Endodermal cell (in vitro differentiated cells): Measurements from ENCODE around the gene FRAT2. TPM values are rescaled to one million over a fixed set of nuclear protein-coding genes. Genes with fewer than 3 reads are reported as not detected.

ENCODE experiments used
- DNase-seq: peaks from one replicate; pipeline ENCODE4 v3.0.0-alpha.2; 2017
- H3K27ac ChIP-seq: 2 replicates; pipeline ENCODE4 v1.5.1; 2013; ENCODE audit warnings: mild to moderate bottlenecking, low read depth, low read length, moderate library complexity
- H3K27me3 ChIP-seq: 2 replicates; pipeline ENCODE4 v1.6.1; 2013; ENCODE audit warnings: mild to moderate bottlenecking, low read length, moderate library complexity; ENCODE audit not compliant: insufficient read depth, control insufficient read depth, poor library complexity, severe bottlenecking
- H3K36me3 ChIP-seq: 2 replicates; pipeline ENCODE4 v1.7.0; 2013; ENCODE audit warnings: mild to moderate bottlenecking, low read length, moderate library complexity; ENCODE audit not compliant: control insufficient read depth, insufficient read depth
- H3K4me1 ChIP-seq: one replicate; pipeline ENCODE4 v1.7.0; 2013; ENCODE audit warnings: low read length; ENCODE audit not compliant: control insufficient read depth, insufficient read depth
- H3K4me3 ChIP-seq: 2 replicates; pipeline ENCODE4 v1.5.1; 2013; ENCODE audit warnings: mild to moderate bottlenecking, low read length, moderate library complexity
- H3K9ac ChIP-seq: 2 replicates; pipeline ENCODE4 v1.6.1; 2013; ENCODE audit warnings: mild to moderate bottlenecking, low read length, moderate library complexity; ENCODE audit not compliant: poor library complexity, severe bottlenecking; ENCODE audit errors: extremely low read depth
- H3K9me3 ChIP-seq: 2 replicates; pipeline ENCODE4 v1.6.1; 2013; ENCODE audit warnings: mild to moderate bottlenecking, low read length, moderate library complexity; ENCODE audit not compliant: control insufficient read depth
- H3K27ac Mint-ChIP-seq: 2 replicates; pipeline ENCODE4 v1.8.0; 2020; ENCODE audit warnings: mixed read lengths
- H3K27me3 Mint-ChIP-seq: 2 replicates; pipeline ENCODE4 v1.8.0; 2021; ENCODE audit warnings: mild to moderate bottlenecking, mixed read lengths; ENCODE audit not compliant: insufficient read depth
- H3K36me3 Mint-ChIP-seq: 2 replicates; pipeline ENCODE4 v1.8.0; 2020; ENCODE audit warnings: low read depth, mixed read lengths
- H3K4me1 Mint-ChIP-seq: 2 replicates; pipeline ENCODE4 v1.8.0; 2020; ENCODE audit warnings: mixed read lengths
- H3K4me3 Mint-ChIP-seq: 2 replicates; pipeline ENCODE4 v1.8.0; 2020; ENCODE audit warnings: mild to moderate bottlenecking, moderate library complexity, mixed read lengths
- H3K9me3 Mint-ChIP-seq: 2 replicates; pipeline ENCODE4 v1.8.0; 2020; ENCODE audit warnings: mild to moderate bottlenecking, mixed read lengths
- WGBS, 2 experiments: methylation state at CpG; one replicate each; pipeline versions ENCODE4 v1.1.5 to v1.1.7; 2013; ENCODE audit warnings: missing lambda C conversion rate in 2 of 2, mixed read lengths in 1 of 2; ENCODE audit not compliant: insufficient coverage in 1 of 2, insufficient read length in 1 of 2; 5-methylcytosine and 5-hydroxymethylcytosine counted together
- total RNA-seq, 2 donors: library from RNA; stranded (reverse); fragmentation: NEBNext Ultra II Directional in 1 of 2; extraction: Animal tissue kit (Norgen Biotek cat#: 25700) in 1 of 2; gene quantifications; 2 replicates in 1 of 2; 3 replicates in 1 of 2; pipeline ENCODE4 v1.2.1, GENCODE V29; 2021
- TF ChIP-seq, protein P1 (sequence below): fragments of 200-600 bp; sonication (generic); conservative IDR thresholded peaks from 2 replicates; pipeline ENCODE4 v1.5.0; 2021; ENCODE audit warnings: antibody characterized with exemption, mild to moderate bottlenecking

FRAT2 gene
- total RNA-seq, 2 donors from 2014 or later, result 31.0 to 35.2 TPM

- TF ChIP-seq, protein P1, sequence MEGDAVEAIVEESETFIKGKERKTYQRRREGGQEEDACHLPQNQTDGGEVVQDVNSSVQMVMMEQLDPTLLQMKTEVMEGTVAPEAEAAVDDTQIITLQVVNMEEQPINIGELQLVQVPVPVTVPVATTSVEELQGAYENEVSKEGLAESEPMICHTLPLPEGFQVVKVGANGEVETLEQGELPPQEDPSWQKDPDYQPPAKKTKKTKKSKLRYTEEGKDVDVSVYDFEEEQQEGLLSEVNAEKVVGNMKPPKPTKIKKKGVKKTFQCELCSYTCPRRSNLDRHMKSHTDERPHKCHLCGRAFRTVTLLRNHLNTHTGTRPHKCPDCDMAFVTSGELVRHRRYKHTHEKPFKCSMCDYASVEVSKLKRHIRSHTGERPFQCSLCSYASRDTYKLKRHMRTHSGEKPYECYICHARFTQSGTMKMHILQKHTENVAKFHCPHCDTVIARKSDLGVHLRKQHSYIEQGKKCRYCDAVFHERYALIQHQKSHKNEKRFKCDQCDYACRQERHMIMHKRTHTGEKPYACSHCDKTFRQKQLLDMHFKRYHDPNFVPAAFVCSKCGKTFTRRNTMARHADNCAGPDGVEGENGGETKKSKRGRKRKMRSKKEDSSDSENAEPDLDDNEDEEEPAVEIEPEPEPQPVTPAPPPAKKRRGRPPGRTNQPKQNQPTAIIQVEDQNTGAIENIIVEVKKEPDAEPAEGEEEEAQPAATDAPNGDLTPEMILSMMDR, result no peak
- Histone ChIP-seq H3K4me1 (no peaks in the 10 kb centered on the region), H3K36me3 (peaks cover 48% of the 10 kb centered on the region), H3K9me3 (no peaks in the 10 kb centered on the region), H3K27ac (peak overlapping the region; percentile 68), H3K27me3 (no peaks in the 10 kb centered on the region), H3K9ac (no peak overlapping the region), H3K4me3 (no peak overlapping the region)
- Mint-ChIP-seq H3K36me3 (peaks cover 63% of the 10 kb centered on the region), H3K4me1 (no peaks in the 10 kb centered on the region), H3K27me3 (no peaks in the 10 kb centered on the region), H3K9me3 (no peaks in the 10 kb centered on the region), H3K27ac (no peak overlapping the region), H3K4me3 (no peak overlapping the region)
- WGBS, 2 experiments, result 90 to 93% methylated on average over 4 to 7 of the region's 7 CpGs
- DNase-seq, result no peak
Measured at GRCh38 chr10:97371696-97372095, 37.2 kb upstream of the FRAT2 start.

- no peaks in the 10 kb centered on the region for H3K9me3 Mint-ChIP-seq
- H3K36me3 Mint-ChIP-seq, result peaks cover 79% of the 10 kb centered on the region
- H3K27ac Mint-ChIP-seq, result no peak overlapping the region
- peaks cover 50% of the 10 kb centered on the region for H3K36me3 ChIP-seq
- TF ChIP-seq, protein P1, result no peak
- no peak overlapping the region for H3K4me3 ChIP-seq
- no peak for DNase-seq
- WGBS, 2 experiments, result 91 to 98% methylated on average over 8 to 12 of the region's 12 CpGs
- no peak overlapping the region for H3K9ac ChIP-seq
- H3K9me3 ChIP-seq, result no peaks in the 10 kb centered on the region
- no peak overlapping the region for H3K4me3 Mint-ChIP-seq
- no peaks in the 10 kb centered on the region for H3K27me3 Mint-ChIP-seq
- no peak overlapping the region for H3K27ac ChIP-seq
- no peaks in the 10 kb centered on the region for H3K27me3 ChIP-seq
- H3K4me1 ChIP-seq, result no peaks in the 10 kb centered on the region
- no peaks in the 10 kb centered on the region for H3K4me1 Mint-ChIP-seq
Measured at GRCh38 chr10:97367126-97367649, 32.7 kb upstream of the FRAT2 start.

DNA sequence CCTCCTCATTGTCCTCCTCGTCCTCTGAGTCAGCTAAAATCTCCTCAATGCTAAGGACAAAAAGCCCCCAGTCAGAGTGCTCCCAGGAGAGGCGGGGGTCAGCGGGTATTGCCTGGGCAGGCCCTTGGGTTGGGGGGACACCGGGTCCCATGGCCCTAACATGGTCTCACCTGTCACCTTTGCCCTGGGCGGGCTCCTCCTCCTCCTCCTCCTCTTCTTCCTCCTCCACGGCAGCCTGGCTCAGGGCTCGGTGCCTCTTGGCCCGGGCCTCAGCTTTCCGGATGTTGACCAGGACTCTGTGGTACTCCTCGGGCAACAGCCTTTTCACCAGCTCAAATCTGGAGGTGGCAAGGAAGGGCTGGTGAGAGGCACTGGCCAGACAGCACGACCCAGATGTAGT lies 32.0 kb upstream of the FRAT2 start:
- Histone ChIP-seq H3K9me3 (no peaks in the 10 kb centered on the region), H3K9ac (no peak overlapping the region), H3K4me1 (no peaks in the 10 kb centered on the region), H3K27me3 (no peaks in the 10 kb centered on the region), H3K4me3 (no peak overlapping the region), H3K27ac (no peak overlapping the region), H3K36me3 (peaks cover 43% of the 10 kb centered on the region)
- DNase-seq, result no peak
- H3K4me1 Mint-ChIP-seq, result no peaks in the 10 kb centered on the region
- H3K27ac Mint-ChIP-seq, result no peak overlapping the region
- TF ChIP-seq, protein P1, result no peak
- WGBS, 2 experiments, result 95 to 98% methylated on average over 8 to 11 of the region's 11 CpGs
- no peaks in the 10 kb centered on the region for H3K9me3 Mint-ChIP-seq
- H3K27me3 Mint-ChIP-seq, result no peaks in the 10 kb centered on the region
- H3K4me3 Mint-ChIP-seq, result no peak overlapping the region
- peaks cover 73% of the 10 kb centered on the region for H3K36me3 Mint-ChIP-seq
